H1 (cell line): ENCODE data around the gene PHF10. TPM values are rescaled to one million over a fixed set of nuclear protein-coding genes. Genes with fewer than 3 reads are reported as not detected.

Experiments
- CTCF ChIA-PET: fragments of 300-600 bp; sonication (Branson Sonifier 250); formaldehyde crosslinking; loops from one replicate; lab custom pipeline; 2021; ENCODE audit not compliant: partially characterized antibody; lab: Charles Lee
- POLR2A ChIA-PET: fragments of 300-600 bp; sonication (Branson Sonifier 250); formaldehyde crosslinking; loops from one replicate; lab custom pipeline; 2021; ENCODE audit warnings: inconsistent platforms; ENCODE audit not compliant: partially characterized antibody; lab: Charles Lee
- DNase-seq, 2 experiments: peaks; one replicate each; pipeline versions ENCODE4 v3.0.0 to v3.0.0-alpha.2; 2010 to 2022; ENCODE audit warnings: low spot score in 2 of 2, low read depth in 1 of 2, mixed read lengths in 1 of 2
- FAIRE-seq: peaks from 2 replicates; lab custom pipeline; 2011; peaks lifted over from hg19 to GRCh38; lab: Jason Lieb, UNC
- H2AFZ ChIP-seq: 2 replicates; pipeline ENCODE4 v1.8.1; 2012; ENCODE audit warnings: low read length, inconsistent platforms
- H2AK5ac ChIP-seq: 2 replicates; pipeline ENCODE4 v1.6.1; 2013; ENCODE audit warnings: low read depth, low read length
- H2BK120ac ChIP-seq: replicated peaks from 2 replicates; pipeline ENCODE3; 2013; ENCODE audit warnings: low read depth, low read length, inconsistent platforms
- H2BK12ac ChIP-seq: 2 replicates; pipeline ENCODE4 v1.6.1; 2013; ENCODE audit warnings: low read depth, low read length
- H2BK15ac ChIP-seq: 2 replicates; pipeline ENCODE4 v1.6.1; 2013; ENCODE audit warnings: low read length
- H2BK20ac ChIP-seq: 2 replicates; pipeline ENCODE4 v1.6.1; 2013; ENCODE audit warnings: low read length
- H2BK5ac ChIP-seq: 2 replicates; pipeline ENCODE4 v1.6.1; 2013; ENCODE audit warnings: low read depth, low read length
- H3K14ac ChIP-seq: 2 replicates; pipeline ENCODE4 v1.6.1; 2013; ENCODE audit warnings: inconsistent platforms; ENCODE audit not compliant: insufficient read length
- H3K18ac ChIP-seq: 2 replicates; pipeline ENCODE4 v1.6.1; 2013; ENCODE audit warnings: low read length; ENCODE audit errors: extremely low read depth
- H3K23ac ChIP-seq: 2 replicates; pipeline ENCODE4 v1.6.1; 2013; ENCODE audit warnings: inconsistent platforms; ENCODE audit not compliant: insufficient read length
- H3K23me2 ChIP-seq: 2 replicates; pipeline ENCODE4 v1.6.1; 2013; ENCODE audit warnings: low read depth, low read length
- H3K27ac ChIP-seq: 2 replicates; pipeline ENCODE4 v1.6.1; 2011; ENCODE audit warnings: low read depth, low read length, inconsistent platforms
- H3K27me3 ChIP-seq, 4 experiments: replicated peaks in 1 of 4; 1 replicate in 1 of 4; 2 replicates in 3 of 4; pipeline versions ENCODE4 v1.6.1 to v1.8.1; 2011 to 2013; ENCODE audit warnings: low read length in 3 of 4, mild to moderate bottlenecking in 3 of 4, inconsistent platforms in 2 of 4, mixed read lengths in 2 of 4, moderate library complexity in 1 of 4; ENCODE audit not compliant: control insufficient read depth in 3 of 4, insufficient read depth in 3 of 4; ENCODE audit errors: extremely low read depth in 1 of 4
- H3K36me3 ChIP-seq, 4 experiments: 2 replicates each; pipeline versions ENCODE4 v1.6.1 to v1.8.1; 2011 to 2013; ENCODE audit warnings: mild to moderate bottlenecking in 4 of 4, low read length in 3 of 4, moderate library complexity in 2 of 4, control low read depth in 1 of 4, inconsistent platforms in 1 of 4; ENCODE audit not compliant: insufficient read depth in 4 of 4, control insufficient read depth in 2 of 4
- H3K4ac ChIP-seq: replicated peaks from 2 replicates; pipeline ENCODE3; 2013; ENCODE audit warnings: low read length, low read depth, mixed read lengths, inconsistent platforms; ENCODE audit not compliant: insufficient read length
- H3K4me1 ChIP-seq, 4 experiments: replicated peaks in 1 of 4; 1 replicate in 1 of 4; 2 replicates in 3 of 4; pipeline versions ENCODE4 v1.6.1 to v1.8.1; 2011 to 2013; ENCODE audit warnings: low read length in 3 of 4, inconsistent platforms in 2 of 4, mixed read lengths in 1 of 4; ENCODE audit not compliant: insufficient read depth in 4 of 4, control insufficient read depth in 3 of 4
- H3K4me2 ChIP-seq, 2 experiments: 2 replicates each; pipeline versions ENCODE4 v1.6.1 to v1.8.1; 2011 to 2013; ENCODE audit warnings: low read depth in 2 of 2, low read length in 2 of 2, control low read depth in 1 of 2, inconsistent platforms in 1 of 2, mild to moderate bottlenecking in 1 of 2; ENCODE audit not compliant: insufficient read depth in 1 of 2
- H3K4me3 ChIP-seq, 4 experiments: fragments of 200-600, 300-600 bp in 1 of 4; sonication (generic), shearing (Covaris generic), sonication (Bioruptor Twin) in 1 of 4; 2 replicates each; pipeline versions ENCODE4 v1.5.1 to v1.8.1; 2011 to 2016; ENCODE audit warnings: low read length in 4 of 4, low read depth in 3 of 4, control low read depth in 2 of 4, inconsistent platforms in 2 of 4, mild to moderate bottlenecking in 2 of 4, mixed read lengths in 1 of 4, moderate library complexity in 1 of 4; ENCODE audit not compliant: insufficient read depth in 2 of 4; ENCODE audit errors: extremely low read depth in 1 of 4
- H3K56ac ChIP-seq: replicated peaks from 2 replicates; pipeline ENCODE3; 2013; ENCODE audit warnings: low read depth, mild to moderate bottlenecking, mixed read lengths, low read length, inconsistent platforms; ENCODE audit not compliant: insufficient read length
- H3K79me1 ChIP-seq: 2 replicates; pipeline ENCODE4 v1.6.1; 2013; ENCODE audit warnings: low read depth, low read length, control low read depth
- H3K79me2 ChIP-seq, 2 experiments: 2 replicates each; pipeline versions ENCODE4 v1.6.1 to v1.8.1; 2012 to 2013; ENCODE audit warnings: low read length in 2 of 2, mild to moderate bottlenecking in 2 of 2, inconsistent platforms in 1 of 2; ENCODE audit not compliant: insufficient read depth in 2 of 2, control insufficient read depth in 1 of 2
- H3K9ac ChIP-seq, 4 experiments: replicated peaks in 1 of 4; 1 replicate in 1 of 4; 2 replicates in 3 of 4; pipeline versions ENCODE4 v1.6.1 to v1.8.1; 2011 to 2013; ENCODE audit warnings: low read depth in 3 of 4, low read length in 3 of 4, control low read depth in 2 of 4, mild to moderate bottlenecking in 2 of 4, moderate library complexity in 2 of 4, inconsistent platforms in 1 of 4; ENCODE audit errors: extremely low read depth in 1 of 4
- H3K9me3 ChIP-seq, 2 experiments: 2 replicates each; pipeline versions ENCODE4 v1.6.1 to v1.8.1; 2012 to 2013; ENCODE audit warnings: mild to moderate bottlenecking in 2 of 2, moderate library complexity in 2 of 2, control low read depth in 1 of 2, inconsistent platforms in 1 of 2, low read depth in 1 of 2, low read length in 1 of 2, mixed read lengths in 1 of 2; ENCODE audit not compliant: insufficient read depth in 2 of 2
- H4K20me1 ChIP-seq, 2 experiments: replicated peaks in 1 of 2; 2 replicates each; pipeline versions ENCODE3 to v1.8.1; 2011 to 2013; ENCODE audit warnings: inconsistent platforms in 2 of 2, low read length in 2 of 2, mild to moderate bottlenecking in 1 of 2; ENCODE audit not compliant: insufficient read depth in 2 of 2, control insufficient read depth in 1 of 2
- H4K5ac ChIP-seq: 2 replicates; pipeline ENCODE4 v1.6.1; 2013; ENCODE audit warnings: low read length, low read depth, mixed read lengths, inconsistent platforms; ENCODE audit not compliant: insufficient read length
- H4K8ac ChIP-seq: 2 replicates; pipeline ENCODE4 v1.8.0; 2013; ENCODE audit warnings: mild to moderate bottlenecking, moderate library complexity, low read length, inconsistent platforms; ENCODE audit not compliant: insufficient read depth; ENCODE audit errors: extremely low read depth
- H4K91ac ChIP-seq: replicated peaks from 2 replicates; pipeline ENCODE3; 2013; ENCODE audit warnings: low read length, mixed read lengths, inconsistent platforms; ENCODE audit not compliant: insufficient read length
- WGBS, 2 experiments: shearing (Covaris generic) in 1 of 2; methylation state at CpG; one replicate each; pipeline versions ENCODE4 v1.1.6 to v1.1.7; 2013 to 2015; ENCODE audit warnings: low lambda C conversion rate in 2 of 2, mixed read lengths in 2 of 2, inconsistent platforms in 1 of 2, low coverage in 1 of 2, missing lambda C conversion rate in 1 of 2; ENCODE audit not compliant: insufficient replicate concordance in 2 of 2, insufficient coverage in 1 of 2, insufficient read length in 1 of 2; ENCODE audit errors: extremely low coverage in 1 of 2, missing lambda C conversion rate in 1 of 2; 5-methylcytosine and 5-hydroxymethylcytosine counted together
- polyA plus RNA-seq, 7 experiments: library from polyadenylated mRNA; depleted of rRNA in 3 of 7; stranded (reverse) in 5 of 7; unstranded in 2 of 7; fragments of >200 nt in 5 of 7; fragments of 200-250 nt in 2 of 7; gene quantifications; 1 replicate in 5 of 7; 2 replicates in 1 of 7; 4 replicates in 1 of 7; pipeline versions ENCODE4 v1.2.1 to v1.2.3, GENCODE V29; 2011 to 2013; ENCODE audit warnings: missing spikeins in 2 of 7, mixed read lengths in 2 of 7
- total RNA-seq: library from RNA; stranded (reverse); fragmentation: NEBNext Ultra II Directional; extraction: Animal tissue kit (Norgen Biotek cat#: 25700); gene quantifications from 2 replicates; pipeline ENCODE4 v1.2.1, GENCODE V29; 2021

Gene PHF10
- total and polyA plus RNA-seq, 2 of the 8 experiments (the other 6 are each of a cell fraction or from before 2014, with no cell fraction given), result 15.6 to 51.1 TPM

DNA sequence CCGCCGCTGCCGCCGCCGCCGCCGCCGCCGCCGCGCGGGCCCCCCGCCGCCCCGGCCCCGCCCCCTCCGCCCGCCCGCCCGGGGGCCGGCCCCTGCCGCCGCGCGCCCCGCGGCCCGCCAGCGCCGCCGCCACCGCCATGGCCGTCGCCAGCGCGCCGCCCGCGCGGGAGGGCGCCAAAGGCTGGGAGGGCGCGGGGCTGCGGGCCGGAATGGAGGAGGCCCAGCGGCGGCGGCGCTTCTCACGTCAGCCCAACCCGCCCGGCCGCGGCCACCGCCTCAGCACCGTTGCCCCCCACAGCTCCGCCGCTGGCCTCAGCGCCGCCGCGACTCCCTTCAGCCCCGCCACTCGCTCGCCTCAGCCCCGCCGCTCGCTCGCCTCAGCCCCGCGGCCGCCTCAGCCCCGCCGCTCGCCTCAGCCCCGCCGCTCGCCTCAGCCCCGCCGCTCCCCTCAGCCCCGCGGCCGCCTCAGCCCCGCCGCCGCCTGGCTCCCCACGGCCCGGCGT, 258 bp downstream of the PHF10 start:
- POLR2A ChIA-PET, result interaction anchor here (0.6 to 5.9 kb wide), 11 partner anchors 12 to 1043 kb away, joined by 3 to 58 read pairs (median 5); partner anchors contain the start of genes C6orf120, DYNLT2, ERMARD and WDR27

More for the DNA sequence above, 258 bp downstream of the PHF10 start:
- no peak overlapping the region for H4K8ac ChIP-seq
- peaks cover 0 to 43% of the 10 kb centered on the region in 2 experiments; a peak in 2 of 4 replicates for H3K79me2 ChIP-seq
- H2AK5ac ChIP-seq, result no peak overlapping the region
- peaks cover 0 to 4% (median 0%) of the 10 kb centered on the region in 4 experiments; a peak in 1 of 8 replicates for H3K36me3 ChIP-seq
- no peak overlapping the region for H3K23ac ChIP-seq
- DNase-seq, result no peak
- no peak overlapping the region for H2BK5ac ChIP-seq
- no peak overlapping the region for H3K4ac ChIP-seq
- peaks cover 0 to 2% (median under 1%) of the 10 kb centered on the region in 4 experiments; a peak in 1 of 7 replicates for H3K27me3 ChIP-seq
- FAIRE-seq, result no peak
- peak overlapping the region; percentile 23 to 78 (median 39); a peak in 5 of 8 replicates for H3K4me3 ChIP-seq
- CTCF ChIA-PET, result interaction anchor here (0.7 kb wide), 1 partner anchor 726 kb away, joined by 3 read pairs; no protein-coding TSS in a partner anchor
- peaks cover 15% of the 10 kb centered on the region for H3K23me2 ChIP-seq
- no peak overlapping the region for H2BK120ac ChIP-seq
- WGBS, 2 experiments, result no CpG with 5 or more reads among the region's 89 CpGs
- no peak overlapping the region for H2BK15ac ChIP-seq
- no peak overlapping the region for H3K18ac ChIP-seq
- H2AFZ ChIP-seq, result no peak overlapping the region
- peaks cover 1 to 13% of the 10 kb centered on the region in 2 experiments for H4K20me1 ChIP-seq
- no peak overlapping the region for H3K27ac ChIP-seq
- no peak overlapping the region for H3K14ac ChIP-seq
- peaks cover 3% of the 10 kb centered on the region; the same call in 1 of the 2 replicates for H3K79me1 ChIP-seq
- peak overlapping the region in 3 of 4 experiments; percentile 48 to 96 (median 65); a peak in 5 of 7 replicates for H3K9ac ChIP-seq
- no peaks in the 10 kb centered on the region for H3K9me3 ChIP-seq
- no peak overlapping the region; a peak in 1 of 4 replicates for H3K4me2 ChIP-seq
- no peak overlapping the region for H2BK12ac ChIP-seq
- no peak overlapping the region for H3K56ac ChIP-seq
- no peak overlapping the region for H2BK20ac ChIP-seq
- H3K4me1 ChIP-seq, result peaks cover 0 to 9% (median 4%) of the 10 kb centered on the region in 4 experiments; a peak in 5 of 7 replicates
- no peak overlapping the region for H4K5ac ChIP-seq
- H4K91ac ChIP-seq, result no peak overlapping the region
